HG02759 (cell line): Measurements from ENCODE around the gene GOSR2.
"Not testable (repeated sequence)": the region's sequence is repeated elsewhere in the genome, so short reads cannot be mapped to it uniquely, and the experiment has no call there.

Source experiments
- ATAC-seq: cut with Tn5 transposase; IDR thresholded peaks from one replicate; pipeline ENCODE4 v1.9.1; 2021; ENCODE audit warnings: mild to moderate bottlenecking, moderate library complexity; ENCODE audit not compliant: unreplicated experiment

GOSR2 gene

GRCh38 chr17:46984892-46985291 is 61.9 kb downstream of the GOSR2 start:
- no peak for ATAC-seq

DNA sequence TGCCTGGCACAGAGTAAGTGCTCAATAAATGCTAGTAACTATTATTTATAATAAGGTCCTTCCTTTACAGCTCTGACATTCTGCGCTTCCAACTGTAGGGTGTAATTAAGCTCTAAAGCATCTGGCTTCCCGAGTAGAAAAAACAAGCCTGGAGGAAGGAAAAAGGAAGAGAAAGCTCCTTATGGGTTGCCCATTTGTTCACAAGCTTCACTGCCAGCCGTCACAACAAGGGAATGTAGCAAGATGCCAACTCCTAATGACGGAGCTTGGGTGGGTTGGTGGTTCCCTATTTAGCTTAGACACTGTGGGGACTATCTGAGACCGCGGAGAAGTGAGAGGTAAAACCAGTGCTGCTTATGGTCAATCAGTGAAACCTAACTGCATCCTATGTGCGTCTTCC is 63.4 kb downstream of the GOSR2 start:
- ATAC-seq = no peak

- ATAC-seq = not testable (repeated sequence)
Measured at GRCh38 chr17:46987927-46988326, 65.0 kb downstream of the GOSR2 start.

DNA sequence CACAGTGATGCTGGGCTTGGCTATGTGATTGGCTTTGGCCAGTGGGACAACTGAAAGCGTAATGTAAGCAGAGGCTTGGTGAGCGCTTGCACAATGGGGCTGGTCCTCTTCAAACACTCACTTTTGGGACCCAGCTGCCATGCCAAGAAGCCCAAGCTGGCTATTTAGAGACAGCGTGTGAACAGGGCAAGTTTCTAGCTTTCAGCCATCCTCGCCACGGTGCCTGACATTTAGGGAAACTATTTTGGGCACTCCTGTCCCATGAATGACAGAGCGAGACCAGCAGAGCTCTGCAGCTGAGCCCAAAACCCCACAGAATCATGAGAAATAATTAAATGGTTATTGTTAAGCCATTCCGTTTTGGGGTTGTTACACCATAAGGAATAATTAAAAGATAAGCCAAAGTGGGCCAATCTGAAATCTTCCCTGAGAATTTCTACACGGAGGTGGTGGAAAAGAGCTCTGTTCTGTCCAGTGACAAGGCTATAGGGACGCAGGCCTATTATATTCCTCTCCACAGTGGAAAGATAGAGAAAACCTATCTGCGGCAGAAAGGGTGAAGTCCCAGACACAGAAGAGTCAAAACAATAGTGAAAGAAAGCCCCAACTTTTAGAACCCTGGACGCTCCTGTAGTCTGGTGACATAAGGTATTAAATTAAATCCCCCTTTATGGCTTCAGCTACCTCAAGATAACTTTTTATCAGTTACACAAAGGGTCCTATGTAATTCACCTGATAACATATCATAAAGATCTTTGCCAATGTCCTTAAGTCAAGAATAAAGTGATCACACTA is 66.9 kb downstream of the GOSR2 start:
- no peak for ATAC-seq

DNA sequence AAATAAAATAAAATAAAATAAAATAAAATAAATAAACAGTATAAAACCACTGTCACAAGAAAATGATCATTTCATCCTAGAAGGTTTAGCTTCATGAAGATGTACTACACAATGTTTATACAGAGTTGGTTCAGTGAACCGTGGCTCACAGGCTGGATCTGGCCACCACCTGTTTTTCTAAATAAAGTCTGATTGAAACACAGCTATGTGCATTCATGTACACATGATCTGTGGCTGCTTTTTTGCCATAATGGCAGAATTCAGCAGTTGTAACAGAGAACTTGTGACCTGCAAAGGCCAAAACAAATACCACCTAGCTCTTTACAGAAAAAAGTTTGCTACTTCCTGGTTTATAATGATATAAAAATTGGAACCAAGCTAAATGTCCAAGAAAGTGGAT is 68.7 kb downstream of the GOSR2 start:
- no peak for ATAC-seq
